Measurements from ENCODE around the gene JAG1. TPM values are rescaled to one million over a fixed set of nuclear protein-coding genes. Genes with fewer than 3 reads are reported as not detected.

The JAG1 gene
- total RNA-seq, 4 donors from 2014 or later = 93.1 to 133 (median 112) TPM

DNA sequence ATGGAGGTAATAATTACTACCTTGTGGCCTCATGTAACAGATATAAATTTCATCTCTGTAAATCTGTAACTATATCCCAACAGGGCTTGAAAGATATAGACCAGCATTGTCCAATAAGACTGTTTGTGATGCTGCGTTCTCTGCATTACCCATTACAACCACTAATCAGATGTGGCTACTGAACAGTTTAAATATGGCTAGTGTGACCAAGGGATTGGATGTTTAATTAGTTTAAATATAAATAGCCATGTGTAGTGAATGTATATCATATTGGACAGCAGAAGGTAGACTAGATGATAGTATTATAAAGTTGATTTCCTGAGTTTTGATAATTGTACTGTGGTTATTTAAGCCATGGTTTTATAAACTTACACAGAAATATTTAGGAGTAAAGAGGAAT, 27.8 kb upstream of the JAG1 start:
- H3K36me3 ChIP-seq = no peaks in the 10 kb centered on the region
- DNase-seq (ENCODE audit: low spot score in 2 of 2) = no peak
- no peak overlapping the region for H3K27ac ChIP-seq
- H3K27me3 ChIP-seq = no peaks in the 10 kb centered on the region
- WGBS, 2 donors = 91 to 100% methylated on average over 1 of the region's 1 CpG
- H3K4me3 ChIP-seq = no peak overlapping the region
- H3K4me1 ChIP-seq = no peaks in the 10 kb centered on the region
- TF ChIP-seq POLR2A (IDR thresholded peaks at IDR 0.05) (no peak), EP300 (IDR thresholded peaks at IDR 0.05) (no peak), CTCF (IDR thresholded peaks at IDR 0.05) (no peak)
- no peaks in the 10 kb centered on the region for H3K9me3 ChIP-seq

GRCh38 chr20:10699941-10700340, 26.1 kb upstream of the JAG1 start:
- WGBS, 2 donors = 75 to 85% methylated on average over 2 of the region's 2 CpGs
- DNase-seq (ENCODE audit: low spot score in 2 of 2) = no peak
- H3K36me3 ChIP-seq = no peaks in the 10 kb centered on the region
- no peaks in the 10 kb centered on the region for H3K9me3 ChIP-seq
- H3K27me3 ChIP-seq = no peaks in the 10 kb centered on the region
- TF ChIP-seq CTCF (IDR thresholded peaks at IDR 0.05) (no peak), POLR2A (IDR thresholded peaks at IDR 0.05) (no peak), EP300 (IDR thresholded peaks at IDR 0.05) (no peak)
- H3K27ac ChIP-seq = no peak overlapping the region
- no peaks in the 10 kb centered on the region for H3K4me1 ChIP-seq
- no peak overlapping the region for H3K4me3 ChIP-seq

DNA sequence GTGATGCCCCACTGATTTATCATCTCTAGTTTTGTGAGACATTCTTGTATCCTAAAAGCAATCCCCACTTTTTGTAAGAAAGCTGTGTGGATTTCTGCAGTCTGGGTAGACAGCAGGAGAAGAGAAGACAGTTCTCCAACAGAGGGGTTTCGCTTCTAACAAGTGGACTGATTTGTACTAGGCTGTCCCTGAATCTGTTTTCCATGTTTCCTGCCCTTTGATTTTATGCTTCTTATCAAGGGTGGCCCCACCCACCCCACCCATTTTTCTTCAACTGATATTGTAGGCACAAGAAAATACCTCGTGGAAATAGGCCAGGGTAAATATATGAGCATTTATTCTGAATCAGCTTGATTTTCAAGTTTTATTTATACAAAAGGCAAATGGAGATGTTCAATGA, 25.7 kb upstream of the JAG1 start:
- no peaks in the 10 kb centered on the region for H3K4me1 ChIP-seq
- no peaks in the 10 kb centered on the region for H3K27me3 ChIP-seq
- no peak overlapping the region for H3K4me3 ChIP-seq
- WGBS, 2 donors = 69 to 75% methylated on average over 2 of the region's 2 CpGs
- no peaks in the 10 kb centered on the region for H3K9me3 ChIP-seq
- no peaks in the 10 kb centered on the region for H3K36me3 ChIP-seq
- no peak overlapping the region for H3K27ac ChIP-seq
- no peak for DNase-seq (ENCODE audit: low spot score in 2 of 2)
- TF ChIP-seq POLR2A (IDR thresholded peaks at IDR 0.05) (no peak), EP300 (IDR thresholded peaks at IDR 0.05) (no peak), CTCF (IDR thresholded peaks at IDR 0.05) (no peak)

DNA sequence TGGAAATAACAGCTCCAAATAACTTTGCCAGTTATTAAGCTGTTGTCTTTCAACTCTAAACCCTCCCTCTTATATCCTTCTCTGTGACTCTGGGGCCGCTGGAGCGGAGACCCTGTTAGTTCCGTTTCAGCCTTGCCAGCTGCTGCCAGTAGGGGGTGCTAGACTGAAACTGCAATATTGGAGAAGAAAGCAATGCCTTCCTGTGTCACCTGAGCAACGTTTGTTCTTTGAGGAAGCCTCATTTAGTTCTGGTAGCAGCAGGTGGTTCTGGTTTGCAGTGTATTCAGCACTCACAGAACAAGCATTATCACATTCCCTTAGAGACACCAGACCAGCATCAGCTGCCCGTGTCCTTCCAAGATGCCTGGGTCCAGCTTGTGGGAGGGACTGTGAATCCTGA, 22.9 kb upstream of the JAG1 start:
- TF ChIP-seq EP300 (IDR thresholded peaks at IDR 0.05) (no peak), POLR2A (IDR thresholded peaks at IDR 0.05) (no peak), CTCF (IDR thresholded peaks at IDR 0.05) (peak in 1 of 5 experiments; percentile 21)
- no peaks in the 10 kb centered on the region for H3K36me3 ChIP-seq
- no peaks in the 10 kb centered on the region for H3K9me3 ChIP-seq
- H3K27ac ChIP-seq = no peak overlapping the region
- H3K27me3 ChIP-seq = no peaks in the 10 kb centered on the region
- no peak overlapping the region for H3K4me3 ChIP-seq
- WGBS, 2 donors = 73 to 85% methylated on average over 5 of the region's 5 CpGs
- DNase-seq (ENCODE audit: low spot score in 2 of 2) = no peak
- peaks cover 0 to 4% (median 0%) of the 10 kb centered on the region in 4 donors for H3K4me1 ChIP-seq

DNA sequence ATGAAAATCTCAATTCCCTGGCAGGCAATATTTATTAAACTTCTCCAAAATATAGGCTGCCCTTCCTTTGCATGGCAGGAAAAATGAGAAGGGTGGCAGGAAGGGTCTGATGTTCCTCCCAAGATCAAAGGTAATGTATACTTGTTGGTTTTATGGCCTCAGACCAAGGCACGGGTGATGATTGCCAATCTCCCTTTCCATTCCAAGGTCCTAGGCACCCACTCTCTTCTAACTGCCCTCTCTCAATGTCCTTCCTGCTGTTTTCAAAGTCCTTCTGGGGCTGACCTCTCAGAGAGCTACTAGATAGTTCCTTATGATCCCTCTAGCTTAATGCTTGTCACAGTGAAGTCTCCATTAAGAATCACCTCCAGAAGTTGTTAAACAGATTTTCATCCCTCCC, 15.6 kb upstream of the JAG1 start:
- no peak for DNase-seq (ENCODE audit: low spot score in 2 of 2)
- Histone ChIP-seq H3K27ac (no peak overlapping the region), H3K9me3 (no peaks in the 10 kb centered on the region), H3K27me3 (no peaks in the 10 kb centered on the region), H3K4me3 (no peak overlapping the region), H3K4me1 (peaks cover 0 to 4% (median 0%) of the 10 kb centered on the region in 4 donors), H3K36me3 (no peaks in the 10 kb centered on the region)
- 64 to 90% methylated on average over 1 of the region's 1 CpG for WGBS, 2 donors
- TF ChIP-seq POLR2A (IDR thresholded peaks at IDR 0.05) (no peak), EP300 (IDR thresholded peaks at IDR 0.05) (no peak)

- peaks cover 0 to 4% (median 0%) of the 10 kb centered on the region in 4 donors for H3K4me1 ChIP-seq
- H3K9me3 ChIP-seq = no peaks in the 10 kb centered on the region
- no peak for DNase-seq (ENCODE audit: low spot score in 2 of 2)
- no peaks in the 10 kb centered on the region for H3K27me3 ChIP-seq
- H3K27ac ChIP-seq = no peak overlapping the region
- H3K4me3 ChIP-seq = no peak overlapping the region
- H3K36me3 ChIP-seq = no peaks in the 10 kb centered on the region
- 79 to 81% methylated on average over 5 of the region's 5 CpGs for WGBS, 2 donors
- TF ChIP-seq EP300 (IDR thresholded peaks at IDR 0.05) (no peak), CTCF (IDR thresholded peaks at IDR 0.05) (no peak), POLR2A (IDR thresholded peaks at IDR 0.05) (no peak)
Observed at GRCh38 chr20:10687895-10688294, 14.1 kb upstream of the JAG1 start.
